GM18508 (cell line): ENCODE results near the gene ADGRF1.
"Not testable (repeated sequence)": the region's sequence is repeated elsewhere in the genome, so short reads cannot be mapped to it uniquely, and the experiment has no call there.

Experiments
- ATAC-seq: cut with Tn5 transposase; IDR thresholded peaks from one replicate; pipeline ENCODE4 v1.9.1; 2021; ENCODE audit warnings: moderate number of reproducible peaks; ENCODE audit not compliant: insufficient read depth, unreplicated experiment

Gene ADGRF1

DNA sequence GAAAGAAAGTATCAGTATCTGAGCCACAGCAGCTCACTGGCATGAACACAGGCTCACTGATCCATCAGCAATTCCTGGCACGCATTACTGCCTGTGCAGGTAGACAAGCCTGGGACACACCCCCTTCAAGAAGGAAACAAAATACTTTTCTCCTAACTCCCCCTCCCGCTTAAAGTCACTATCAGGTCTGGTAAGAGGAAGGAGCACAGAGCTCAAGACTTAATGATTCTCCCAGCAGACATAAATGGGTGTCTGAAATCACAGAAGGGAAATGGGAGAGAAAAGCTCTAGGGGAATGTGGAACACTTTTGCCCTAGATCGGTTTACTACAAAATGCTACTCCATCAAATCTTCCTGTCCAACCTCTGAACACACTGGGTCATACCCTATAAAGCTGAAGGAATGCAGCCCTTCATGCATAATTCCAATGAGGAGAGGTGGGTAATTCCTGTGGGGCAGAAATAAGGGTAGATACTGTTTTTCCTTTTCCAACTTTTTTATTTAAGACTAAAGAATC is at the start of gene ADGRF1:
ADGRF1 (minus strand) TSS at position 58 of the 517 bp plus-strand sequence. CDS start 13,271 bp downstream, outside the sequence.
- no peak for ATAC-seq

DNA sequence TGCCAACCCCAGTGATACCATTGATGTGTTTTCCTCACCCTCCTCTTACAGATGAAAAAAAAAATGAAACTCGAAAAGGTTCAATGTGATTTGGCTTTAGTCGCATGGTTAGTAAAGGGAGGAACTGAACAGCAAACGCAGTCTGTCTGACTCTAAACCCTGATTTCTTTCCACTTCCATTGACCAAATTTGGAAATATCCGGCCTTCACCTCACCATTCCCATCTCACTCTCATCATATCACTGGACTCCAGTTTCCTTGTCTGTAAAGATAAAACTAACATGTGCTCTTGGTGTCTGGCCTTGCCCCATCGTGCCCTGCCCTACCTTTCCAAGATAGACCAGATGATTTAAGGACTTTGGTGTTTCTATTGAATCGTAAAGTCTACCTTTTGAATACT is 48.7 kb upstream of the ADGRF1 start:
- no peak for ATAC-seq

DNA sequence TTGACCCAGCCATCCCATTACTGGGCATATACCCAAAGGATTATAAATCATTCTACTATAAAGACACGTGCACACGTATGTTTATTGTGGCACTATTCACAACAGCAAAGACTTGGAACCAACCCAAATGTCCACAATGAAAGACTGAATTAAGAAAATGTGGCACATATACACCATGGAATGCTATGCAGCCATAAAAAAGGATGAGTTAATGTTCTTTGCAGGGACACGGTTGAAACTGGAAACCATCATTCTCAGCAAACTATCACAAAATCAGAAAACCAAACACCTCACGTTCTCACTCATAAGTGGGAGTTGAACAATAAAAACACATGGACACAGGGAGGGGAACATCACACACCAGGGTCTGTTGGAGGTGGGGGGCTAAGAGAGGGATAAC is 47.3 kb upstream of the ADGRF1 start:
- not testable (repeated sequence) for ATAC-seq

DNA sequence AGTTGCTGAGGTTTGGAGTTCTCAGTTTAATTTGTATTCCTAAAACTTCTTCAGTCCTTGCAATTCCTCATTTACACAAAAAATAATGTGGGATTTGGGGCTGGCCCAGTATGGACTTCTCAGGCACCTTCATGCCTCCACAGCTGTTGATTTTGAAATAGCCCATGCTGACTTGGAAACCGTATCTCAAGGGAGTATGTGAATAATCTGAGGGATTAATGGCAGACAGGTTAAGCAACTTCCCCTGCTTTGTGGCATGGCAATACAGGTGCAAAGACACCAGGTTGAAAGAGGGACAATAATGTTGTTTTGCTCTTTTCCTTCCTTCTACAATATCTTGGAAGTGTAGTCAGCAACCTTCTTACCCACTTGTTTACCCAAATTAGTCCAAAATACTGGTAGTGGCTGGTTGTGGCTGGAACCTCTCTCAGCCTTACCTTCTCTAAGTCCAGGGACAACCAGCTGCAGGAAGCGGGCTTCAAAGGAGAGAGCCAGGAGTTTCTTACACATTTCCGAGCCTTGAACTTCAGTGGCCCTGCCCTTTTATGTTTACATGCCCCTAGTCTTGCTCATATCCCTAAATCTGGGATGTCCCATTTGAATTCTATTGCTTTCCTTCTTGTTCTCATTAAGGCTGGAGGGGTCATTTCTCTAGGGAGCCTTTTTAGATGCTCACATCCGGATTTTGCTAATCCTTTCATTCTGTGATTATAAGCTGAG is 44.1 kb upstream of the ADGRF1 start:
- ATAC-seq: no peak

- no peak for ATAC-seq
Observed at GRCh38 chr6:47084610-47085009, 42.5 kb upstream of the ADGRF1 start.

- ATAC-seq: no peak
Observed at GRCh38 chr6:47083586-47084047, 41.5 kb upstream of the ADGRF1 start.

GRCh38 chr6:47080083-47080596 is 38.0 kb upstream of the ADGRF1 start:
- ATAC-seq: no peak

GRCh38 chr6:47079638-47080037 is 37.5 kb upstream of the ADGRF1 start:
- ATAC-seq: no peak

- ATAC-seq: no peak
Observed at GRCh38 chr6:47078991-47079390, 36.9 kb upstream of the ADGRF1 start.

DNA sequence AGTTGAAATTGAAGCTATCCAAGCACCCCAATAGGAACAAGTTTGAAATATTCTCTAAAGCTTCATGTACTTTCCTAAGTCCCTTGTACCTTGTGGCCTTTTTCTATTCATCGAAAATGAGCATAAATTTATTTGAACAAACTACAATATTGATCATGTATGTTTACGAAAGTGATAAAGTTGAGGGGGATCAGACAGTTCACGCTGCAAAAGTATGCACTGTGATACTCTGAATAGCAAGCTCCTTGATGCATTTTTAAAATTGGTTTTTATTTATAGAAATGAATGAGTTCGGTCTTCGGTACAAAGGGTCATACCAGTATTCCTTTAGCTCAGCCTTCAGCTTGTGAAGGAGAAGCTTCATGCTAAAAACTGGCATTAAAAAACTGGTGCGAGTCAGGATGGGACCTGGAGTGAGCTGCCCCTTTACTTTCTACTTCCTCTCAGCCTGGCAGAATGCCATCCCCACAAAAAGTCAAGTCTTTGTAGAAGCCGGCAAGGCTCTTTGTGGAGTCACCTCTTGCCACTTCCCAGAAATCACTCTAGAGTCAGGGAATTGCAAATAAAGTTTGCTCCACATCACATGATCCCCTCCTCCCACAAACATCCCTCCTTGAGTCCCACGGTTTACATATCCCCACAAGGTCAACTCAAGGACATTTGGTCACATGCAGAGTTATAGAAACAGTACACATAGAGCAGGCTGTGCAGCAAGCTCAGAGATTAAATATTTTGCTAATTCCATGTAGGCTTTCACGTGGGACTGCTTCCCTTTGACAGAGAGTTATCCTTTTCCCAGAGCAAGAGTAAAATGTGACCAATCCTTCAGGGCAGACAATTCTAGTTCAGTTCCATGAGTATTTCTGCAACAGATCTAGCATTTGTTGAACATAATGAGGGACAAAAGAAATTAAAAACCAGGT is 34.6 kb upstream of the ADGRF1 start:
- ATAC-seq: no peak

DNA sequence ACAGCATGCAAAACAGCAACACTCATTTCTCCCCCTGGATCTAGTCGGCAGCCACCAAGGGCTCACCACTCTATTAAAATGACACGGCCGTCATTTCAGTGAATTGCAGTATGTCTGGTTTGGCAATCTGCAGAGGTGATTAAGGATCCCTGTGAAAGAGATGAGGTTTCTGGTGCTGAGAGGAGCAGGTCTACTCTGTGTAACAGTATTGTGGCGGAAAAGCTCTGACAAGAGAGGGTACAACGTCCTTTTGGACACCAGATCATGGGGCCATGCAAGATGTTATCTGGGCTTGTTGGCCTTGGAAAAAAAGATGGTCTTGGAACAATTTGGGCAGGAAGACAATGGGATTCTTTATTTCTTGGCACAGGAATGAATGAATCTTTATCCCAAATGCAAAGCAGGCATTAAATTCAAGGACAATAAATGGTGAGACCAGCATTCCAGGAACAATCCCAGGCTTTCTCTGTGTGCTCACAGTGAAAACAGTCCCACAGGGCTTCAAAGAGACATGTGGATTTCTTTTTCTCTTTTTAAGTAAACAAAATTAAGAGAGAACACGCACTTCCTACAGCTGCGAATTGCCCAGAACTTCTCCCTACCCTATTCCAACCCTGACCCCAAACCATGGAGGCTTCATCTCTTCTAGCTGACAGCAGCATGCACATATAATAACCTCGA is 33.7 kb upstream of the ADGRF1 start:
- no peak for ATAC-seq

DNA sequence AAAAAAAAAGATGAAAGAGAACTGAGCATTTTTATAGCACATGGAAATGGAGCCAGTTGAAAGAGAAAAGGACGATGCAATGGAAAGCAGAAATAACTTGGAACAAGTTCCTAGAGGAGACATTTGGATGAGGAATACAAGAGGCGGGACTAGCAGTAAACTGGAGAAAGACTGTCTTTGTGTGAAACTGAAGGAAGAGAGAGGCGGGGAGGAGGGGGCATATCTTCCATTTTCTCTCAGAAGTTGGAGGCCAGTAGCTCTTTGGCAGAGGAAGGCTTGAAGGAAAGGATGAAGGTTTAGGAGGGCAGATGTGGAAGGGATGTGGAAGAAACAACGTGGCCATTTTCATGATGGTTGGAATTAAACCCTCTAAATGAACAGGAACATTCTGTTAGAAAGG is 33.0 kb upstream of the ADGRF1 start:
- ATAC-seq: no peak

DNA sequence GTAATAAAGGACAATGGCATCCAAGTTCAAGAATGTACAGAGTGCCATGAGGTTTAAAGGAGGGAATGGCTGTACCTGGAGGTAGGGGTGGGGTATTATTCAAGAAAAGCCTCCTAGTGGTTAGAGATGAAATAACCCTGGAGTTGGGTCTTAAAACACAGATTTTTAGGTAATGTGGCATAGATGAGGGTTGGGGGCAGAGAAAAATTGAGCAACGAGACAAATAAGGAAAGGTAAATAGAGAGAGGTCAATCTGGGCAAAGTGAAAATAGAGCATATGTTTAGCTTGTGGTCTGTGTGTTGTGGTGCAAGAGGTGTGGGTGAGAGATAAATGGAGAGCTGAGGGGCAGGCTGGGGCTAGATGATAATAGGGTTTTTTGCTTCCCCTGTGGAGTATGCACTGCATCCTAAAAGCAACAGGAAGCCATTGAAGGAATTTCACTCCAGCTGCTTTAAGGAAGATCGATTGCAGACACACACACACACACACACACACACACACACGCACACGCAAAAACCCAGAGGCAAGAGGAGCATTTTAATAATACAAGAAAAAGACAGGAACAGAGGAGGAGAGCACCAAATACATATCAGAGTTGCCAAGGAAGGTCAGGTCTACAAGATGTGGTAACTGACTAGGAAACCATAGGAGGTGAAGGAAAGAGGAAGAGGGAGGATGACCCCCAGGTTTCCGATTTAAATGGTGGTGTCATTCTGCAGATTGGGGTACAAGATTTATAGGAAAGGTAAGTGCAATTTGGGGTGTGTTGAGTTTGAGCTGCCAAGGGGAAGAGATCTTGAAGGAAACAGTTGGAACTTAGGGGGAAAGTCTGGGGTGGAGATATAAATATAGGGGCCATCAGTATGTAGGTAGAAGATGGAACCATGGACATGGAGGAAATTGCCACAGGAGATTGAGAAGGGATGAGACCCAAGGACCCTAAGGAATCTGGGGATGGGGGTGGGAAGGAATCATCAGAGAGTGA is 31.3 kb upstream of the ADGRF1 start:
- ATAC-seq: no peak

- no peak for ATAC-seq
Observed at GRCh38 chr6:47072667-47073066, 30.5 kb upstream of the ADGRF1 start.

DNA sequence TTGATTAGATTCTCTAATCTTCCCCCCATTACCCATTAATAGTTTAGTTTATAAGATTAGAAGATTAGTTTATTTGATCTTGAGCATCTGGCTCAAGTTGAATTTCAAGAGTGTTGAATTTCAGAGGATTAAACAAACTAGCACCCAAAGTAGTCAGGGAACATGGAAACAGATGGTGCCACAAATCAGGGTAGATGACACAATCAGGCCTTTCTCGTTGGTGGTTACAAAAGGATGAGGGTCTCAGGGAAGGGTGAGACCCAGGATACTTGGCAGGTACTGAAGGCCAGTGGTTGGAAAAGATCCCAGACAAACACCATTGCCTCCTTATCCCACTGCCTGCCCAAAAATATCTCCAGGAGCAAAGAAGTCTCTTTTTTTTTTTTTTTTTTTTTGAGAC is 29.5 kb upstream of the ADGRF1 start:
- ATAC-seq: no peak

DNA sequence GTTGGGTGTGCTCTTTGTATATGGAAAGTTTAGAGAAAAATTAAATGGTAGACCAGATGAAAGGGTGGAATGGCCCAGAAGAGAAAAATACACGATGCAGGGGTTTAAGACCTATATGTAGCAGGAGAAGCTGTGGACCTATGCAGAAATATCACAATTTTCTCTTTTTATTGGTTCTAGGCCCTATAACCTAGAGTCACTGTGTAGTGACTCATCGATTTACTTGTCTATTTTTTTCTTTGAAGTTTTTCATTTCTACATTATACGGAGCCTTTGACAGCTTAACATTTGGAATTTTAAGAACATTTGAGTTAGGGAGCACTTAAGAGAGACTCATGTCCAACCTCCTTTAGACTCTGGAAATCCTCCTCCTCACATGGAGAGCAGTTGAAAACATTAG is 28.3 kb upstream of the ADGRF1 start:
- no peak for ATAC-seq

DNA sequence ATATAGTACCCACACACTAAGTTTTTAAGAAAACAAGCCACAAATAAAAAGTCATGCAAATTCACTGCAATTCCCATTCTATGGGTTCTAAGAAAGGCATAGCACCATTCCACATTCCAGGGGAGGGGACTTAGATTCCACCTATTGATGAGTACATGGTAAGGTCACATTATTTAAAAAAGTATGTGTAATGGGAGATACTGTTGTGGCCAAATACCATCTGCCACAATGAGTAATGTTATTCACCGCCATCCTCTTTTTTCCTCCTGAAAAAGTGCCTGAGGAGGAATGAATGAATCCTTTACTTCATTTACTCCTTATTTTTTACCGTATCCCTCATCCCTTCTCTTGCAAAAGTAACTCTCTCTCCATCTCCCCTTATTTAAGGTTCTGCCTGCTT is 27.0 kb upstream of the ADGRF1 start:
- no peak for ATAC-seq

DNA sequence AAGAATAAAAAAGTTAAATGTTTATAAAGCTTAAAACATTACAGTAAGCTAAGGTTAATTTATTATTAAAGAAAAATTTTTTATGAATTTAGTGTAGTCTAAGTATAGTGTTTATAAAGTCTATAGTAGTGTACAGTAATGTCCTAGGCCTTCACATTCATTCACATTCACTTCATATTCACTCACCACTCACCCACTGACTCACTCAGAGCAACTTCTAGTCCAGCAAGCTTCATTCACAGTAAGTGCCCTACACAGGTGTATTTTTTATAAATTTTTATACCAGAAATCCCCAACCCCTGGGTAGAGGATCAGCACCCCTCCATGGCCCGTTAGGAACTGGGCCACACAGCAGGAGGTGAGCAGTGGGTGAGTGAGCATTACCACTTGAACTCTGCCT is 24.3 kb upstream of the ADGRF1 start:
- ATAC-seq: no peak

DNA sequence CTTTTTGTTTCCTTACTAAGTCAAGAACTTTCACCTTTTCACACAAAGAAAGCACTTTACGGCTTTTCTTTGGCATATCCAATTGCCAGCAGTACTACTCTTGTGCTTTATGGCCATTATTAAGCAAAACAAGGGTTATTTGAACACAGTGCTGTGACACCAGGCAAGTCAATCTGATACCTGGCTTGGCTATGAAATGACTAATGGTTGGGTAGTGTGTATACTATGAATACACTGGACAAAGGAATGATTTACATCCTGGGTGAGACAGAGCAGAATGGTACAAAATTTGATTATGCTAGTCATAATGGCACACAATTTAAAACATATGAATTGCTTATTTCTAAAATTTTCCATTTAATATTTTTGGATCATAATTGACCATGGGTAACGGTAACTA is 22.1 kb upstream of the ADGRF1 start:
- ATAC-seq: no peak
